HepG2 (cell line): Measurements from ENCODE around the gene CYBC1. TPM values are rescaled to one million over a fixed set of nuclear protein-coding genes. Genes with fewer than 3 reads are reported as not detected.

Experiments used
- FOXM1 ChIP-seq: sonication (generic); formaldehyde crosslinking; IDR thresholded peaks from 2 replicates; pipeline ENCODE4 v1.5.0; 2020; ENCODE audit warnings: missing genetic modification reagents
- GATAD1 ChIP-seq: IDR thresholded peaks from 2 replicates; pipeline ENCODE4 v1.6.1; 2016; ENCODE audit warnings: missing genetic modification reagents, missing compliant biosample characterization
- MAFG ChIP-seq: sonication (generic); formaldehyde crosslinking; IDR thresholded peaks from 2 replicates; pipeline ENCODE4 v1.5.1; 2020; ENCODE audit warnings: mild to moderate bottlenecking, missing genetic modification reagents
- PRDM10 ChIP-seq: sonication (generic); formaldehyde crosslinking; IDR thresholded peaks from 2 replicates; pipeline ENCODE4 v1.4.0; 2020; ENCODE audit warnings: low read depth, missing genetic modification reagents
- REL ChIP-seq: sonication (generic); formaldehyde crosslinking; conservative IDR thresholded peaks from 2 replicates; pipeline ENCODE4 v1.8.0; 2022; ENCODE audit warnings: mild to moderate bottlenecking, missing genetic modification reagents, moderate library complexity
- SALL1 ChIP-seq: sonication (generic); formaldehyde crosslinking; IDR thresholded peaks from 2 replicates; pipeline ENCODE4 v1.8.0; 2022; ENCODE audit warnings: mild to moderate bottlenecking, missing genetic modification reagents
- SKIL ChIP-seq: sonication (generic); formaldehyde crosslinking; IDR thresholded peaks from 2 replicates; pipeline ENCODE4 v1.8.0; 2022; ENCODE audit warnings: missing genetic modification reagents, mild to moderate bottlenecking, moderate library complexity, borderline replicate concordance
- SP5 ChIP-seq: IDR thresholded peaks from 2 replicates; pipeline ENCODE4 v1.6.1; 2016; ENCODE audit warnings: low read depth, borderline replicate concordance
- ZNF205 ChIP-seq: IDR thresholded peaks from 2 replicates; pipeline ENCODE4 v1.6.1; 2018; ENCODE audit warnings: missing biosample characterization, missing genetic modification reagents
- ZSCAN30 ChIP-seq: sonication (generic); formaldehyde crosslinking; IDR thresholded peaks from 2 replicates; pipeline ENCODE4 v1.5.0; 2020; ENCODE audit warnings: mild to moderate bottlenecking, missing genetic modification reagents
- polyA plus RNA-seq, 8 experiments: library from polyadenylated mRNA; depleted of rRNA in 3 of 8; stranded (reverse) in 7 of 8; unstranded in 1 of 8; fragments of >200 nt; fragmentation: Illumina TruSeq in 4 of 8; extraction: Trizol in 4 of 8; gene quantifications; 2 replicates each; pipeline versions ENCODE4 v1.2.1 to v1.2.3, GENCODE V29; 2011 to 2016; ENCODE audit warnings: low read depth in 4 of 8, missing spikeins in 1 of 8, mixed read lengths in 1 of 8; ENCODE audit not compliant: insufficient read depth in 1 of 8
- total RNA-seq, 5 experiments: library from RNA; depleted of rRNA; stranded (reverse); fragments of >200 nt; fragmentation: Illumina TruSeq; extraction: Trizol; gene quantifications; 2 replicates each; pipeline ENCODE4 v1.2.3, GENCODE V29; 2016; ENCODE audit warnings: low read depth in 1 of 5
- TF ChIP-seq, protein P1 (sequence below): sonication (generic); formaldehyde crosslinking; conservative IDR thresholded peaks from 2 replicates; pipeline ENCODE4 v1.4.0; 2020; ENCODE audit warnings: missing genetic modification reagents
- TF ChIP-seq, protein P2 (sequence below): sonication (generic); formaldehyde crosslinking; IDR thresholded peaks from 2 replicates; pipeline ENCODE4 v1.8.0; 2022; ENCODE audit warnings: mild to moderate bottlenecking, missing genetic modification reagents
- TF ChIP-seq, protein P3 (sequence below): sonication (generic); formaldehyde crosslinking; IDR thresholded peaks from 2 replicates; pipeline ENCODE4 v1.4.0; 2020; ENCODE audit warnings: missing genetic modification reagents
- TF ChIP-seq, protein P4 (sequence below): sonication (generic); formaldehyde crosslinking; IDR thresholded peaks from 2 replicates; pipeline ENCODE4 v1.8.1; 2023; ENCODE audit warnings: mild to moderate bottlenecking, missing genetic modification reagents

CYBC1 gene
- total and polyA plus RNA-seq, 2 of the 13 experiments (the other 11 are each of a cell fraction or from before 2014, with no cell fraction given), result 43.4 to 44.1 TPM

- TF ChIP-seq, protein P1, sequence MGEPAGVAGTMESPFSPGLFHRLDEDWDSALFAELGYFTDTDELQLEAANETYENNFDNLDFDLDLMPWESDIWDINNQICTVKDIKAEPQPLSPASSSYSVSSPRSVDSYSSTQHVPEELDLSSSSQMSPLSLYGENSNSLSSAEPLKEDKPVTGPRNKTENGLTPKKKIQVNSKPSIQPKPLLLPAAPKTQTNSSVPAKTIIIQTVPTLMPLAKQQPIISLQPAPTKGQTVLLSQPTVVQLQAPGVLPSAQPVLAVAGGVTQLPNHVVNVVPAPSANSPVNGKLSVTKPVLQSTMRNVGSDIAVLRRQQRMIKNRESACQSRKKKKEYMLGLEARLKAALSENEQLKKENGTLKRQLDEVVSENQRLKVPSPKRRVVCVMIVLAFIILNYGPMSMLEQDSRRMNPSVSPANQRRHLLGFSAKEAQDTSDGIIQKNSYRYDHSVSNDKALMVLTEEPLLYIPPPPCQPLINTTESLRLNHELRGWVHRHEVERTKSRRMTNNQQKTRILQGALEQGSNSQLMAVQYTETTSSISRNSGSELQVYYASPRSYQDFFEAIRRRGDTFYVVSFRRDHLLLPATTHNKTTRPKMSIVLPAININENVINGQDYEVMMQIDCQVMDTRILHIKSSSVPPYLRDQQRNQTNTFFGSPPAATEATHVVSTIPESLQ (CRISPR knock-in tag), result no peak
- TF ChIP-seq SP5 (CRISPR knock-in tag), result 0 out of 2 replicates have a peak, but pooled peaks have one; percentile 20
- TF ChIP-seq PRDM10, result 0 out of 2 replicates have a peak, but pooled peaks have one; percentile 6
- TF ChIP-seq, protein P2, sequence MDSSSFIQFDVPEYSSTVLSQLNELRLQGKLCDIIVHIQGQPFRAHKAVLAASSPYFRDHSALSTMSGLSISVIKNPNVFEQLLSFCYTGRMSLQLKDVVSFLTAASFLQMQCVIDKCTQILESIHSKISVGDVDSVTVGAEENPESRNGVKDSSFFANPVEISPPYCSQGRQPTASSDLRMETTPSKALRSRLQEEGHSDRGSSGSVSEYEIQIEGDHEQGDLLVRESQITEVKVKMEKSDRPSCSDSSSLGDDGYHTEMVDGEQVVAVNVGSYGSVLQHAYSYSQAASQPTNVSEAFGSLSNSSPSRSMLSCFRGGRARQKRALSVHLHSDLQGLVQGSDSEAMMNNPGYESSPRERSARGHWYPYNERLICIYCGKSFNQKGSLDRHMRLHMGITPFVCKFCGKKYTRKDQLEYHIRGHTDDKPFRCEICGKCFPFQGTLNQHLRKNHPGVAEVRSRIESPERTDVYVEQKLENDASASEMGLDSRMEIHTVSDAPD (CRISPR knock-in tag), result peak; percentile 15; the same call in 1 of the 2 replicates
- TF ChIP-seq ZSCAN30, result no peak
- TF ChIP-seq SKIL (CRISPR knock-in tag), result no peak
- TF ChIP-seq REL (CRISPR knock-in tag), result no peak
- TF ChIP-seq FOXM1 (CRISPR knock-in tag), result no peak
- no peak for TF ChIP-seq ZNF205
- TF ChIP-seq, protein P3, sequence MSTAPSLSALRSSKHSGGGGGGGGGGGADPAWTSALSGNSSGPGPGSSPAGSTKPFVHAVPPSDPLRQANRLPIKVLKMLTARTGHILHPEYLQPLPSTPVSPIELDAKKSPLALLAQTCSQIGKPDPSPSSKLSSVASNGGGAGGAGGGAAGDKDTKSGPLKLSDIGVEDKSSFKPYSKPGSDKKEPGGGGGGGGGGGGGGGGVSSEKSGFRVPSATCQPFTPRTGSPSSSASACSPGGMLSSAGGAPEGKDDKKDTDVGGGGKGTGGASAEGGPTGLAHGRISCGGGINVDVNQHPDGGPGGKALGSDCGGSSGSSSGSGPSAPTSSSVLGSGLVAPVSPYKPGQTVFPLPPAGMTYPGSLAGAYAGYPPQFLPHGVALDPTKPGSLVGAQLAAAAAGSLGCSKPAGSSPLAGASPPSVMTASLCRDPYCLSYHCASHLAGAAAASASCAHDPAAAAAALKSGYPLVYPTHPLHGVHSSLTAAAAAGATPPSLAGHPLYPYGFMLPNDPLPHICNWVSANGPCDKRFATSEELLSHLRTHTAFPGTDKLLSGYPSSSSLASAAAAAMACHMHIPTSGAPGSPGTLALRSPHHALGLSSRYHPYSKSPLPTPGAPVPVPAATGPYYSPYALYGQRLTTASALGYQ (CRISPR knock-in tag), result no peak
- TF ChIP-seq GATAD1 (CRISPR knock-in tag), result no peak
- TF ChIP-seq, protein P4, sequence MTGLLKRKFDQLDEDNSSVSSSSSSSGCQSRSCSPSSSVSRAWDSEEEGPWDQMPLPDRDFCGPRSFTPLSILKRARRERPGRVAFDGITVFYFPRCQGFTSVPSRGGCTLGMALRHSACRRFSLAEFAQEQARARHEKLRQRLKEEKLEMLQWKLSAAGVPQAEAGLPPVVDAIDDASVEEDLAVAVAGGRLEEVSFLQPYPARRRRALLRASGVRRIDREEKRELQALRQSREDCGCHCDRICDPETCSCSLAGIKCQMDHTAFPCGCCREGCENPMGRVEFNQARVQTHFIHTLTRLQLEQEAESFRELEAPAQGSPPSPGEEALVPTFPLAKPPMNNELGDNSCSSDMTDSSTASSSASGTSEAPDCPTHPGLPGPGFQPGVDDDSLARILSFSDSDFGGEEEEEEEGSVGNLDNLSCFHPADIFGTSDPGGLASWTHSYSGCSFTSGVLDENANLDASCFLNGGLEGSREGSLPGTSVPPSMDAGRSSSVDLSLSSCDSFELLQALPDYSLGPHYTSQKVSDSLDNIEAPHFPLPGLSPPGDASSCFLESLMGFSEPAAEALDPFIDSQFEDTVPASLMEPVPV (CRISPR knock-in tag), result no peak
- peak; percentile 8; the same call in 1 of the 2 replicates for TF ChIP-seq SALL1 (CRISPR knock-in tag)
- TF ChIP-seq MAFG (CRISPR knock-in tag), result no peak
Observed at GRCh38 chr17:82457073-82457928, 6.7 kb upstream of the CYBC1 start (continued).
